Vagina (tissue), 2 donors: Measurements from ENCODE around the gene ZNF410.
"Not testable (repeated sequence)": the region's sequence is repeated elsewhere in the genome, so short reads cannot be mapped to it uniquely, and the experiment has no call there.

Experiments used
- POLR2AphosphoS5 ChIP-seq, 2 donors: sonication (generic); formaldehyde crosslinking; IDR thresholded peaks; one replicate each; pipeline ENCODE4 v1.9.0; 2017; ENCODE audit warnings: antibody characterized with exemption in 2 of 2, mild to moderate bottlenecking in 2 of 2, low read depth in 1 of 2; ENCODE audit not compliant: insufficient read depth in 1 of 2
- TF ChIP-seq, protein P1 (sequence below), 3 experiments: fragments of 450-650 bp in 2 of 3; fragments of 200-600 bp in 1 of 3; sonication (generic) in 1 of 3; IDR thresholded peaks; one replicate each; pipeline ENCODE4 v1.5.1; 2017 to 2019; ENCODE audit warnings: antibody characterized with exemption in 3 of 3, mild to moderate bottlenecking in 2 of 3, moderate library complexity in 2 of 3

DNA sequence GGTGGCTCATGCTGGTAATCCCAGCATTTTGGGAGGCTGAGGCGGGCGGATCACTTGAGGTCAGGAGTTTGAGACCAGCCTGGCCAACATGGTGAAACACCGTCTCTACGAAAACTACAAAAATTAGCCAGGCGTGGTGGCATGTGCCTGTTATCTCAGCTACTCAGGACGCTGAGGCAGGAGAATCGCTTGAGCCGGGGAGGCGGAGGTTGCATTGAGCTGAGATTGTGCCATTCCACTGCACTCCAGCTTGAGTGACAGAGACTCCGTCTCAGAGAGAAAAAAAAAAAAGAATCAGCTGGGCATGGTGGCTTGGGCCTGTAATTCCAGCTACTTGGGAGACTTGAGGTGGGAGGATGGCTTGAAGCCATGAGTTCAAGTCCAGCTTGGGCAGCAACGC lies 16.9 kb upstream of the ZNF410 start:
- TF ChIP-seq, protein P1, sequence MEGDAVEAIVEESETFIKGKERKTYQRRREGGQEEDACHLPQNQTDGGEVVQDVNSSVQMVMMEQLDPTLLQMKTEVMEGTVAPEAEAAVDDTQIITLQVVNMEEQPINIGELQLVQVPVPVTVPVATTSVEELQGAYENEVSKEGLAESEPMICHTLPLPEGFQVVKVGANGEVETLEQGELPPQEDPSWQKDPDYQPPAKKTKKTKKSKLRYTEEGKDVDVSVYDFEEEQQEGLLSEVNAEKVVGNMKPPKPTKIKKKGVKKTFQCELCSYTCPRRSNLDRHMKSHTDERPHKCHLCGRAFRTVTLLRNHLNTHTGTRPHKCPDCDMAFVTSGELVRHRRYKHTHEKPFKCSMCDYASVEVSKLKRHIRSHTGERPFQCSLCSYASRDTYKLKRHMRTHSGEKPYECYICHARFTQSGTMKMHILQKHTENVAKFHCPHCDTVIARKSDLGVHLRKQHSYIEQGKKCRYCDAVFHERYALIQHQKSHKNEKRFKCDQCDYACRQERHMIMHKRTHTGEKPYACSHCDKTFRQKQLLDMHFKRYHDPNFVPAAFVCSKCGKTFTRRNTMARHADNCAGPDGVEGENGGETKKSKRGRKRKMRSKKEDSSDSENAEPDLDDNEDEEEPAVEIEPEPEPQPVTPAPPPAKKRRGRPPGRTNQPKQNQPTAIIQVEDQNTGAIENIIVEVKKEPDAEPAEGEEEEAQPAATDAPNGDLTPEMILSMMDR (IDR thresholded peaks at IDR 0.05), result not testable (repeated sequence)
- TF ChIP-seq POLR2AphosphoS5 (IDR thresholded peaks at IDR 0.05; ENCODE audit: insufficient read depth in 1 of 2, low read depth in 1 of 2), result not testable (repeated sequence)
